Measurements from ENCODE around the gene CHRNE.
A peak's percentile ranks its signal among the peaks of the same experiment; 100 is the strongest.
"Not testable (repeated sequence)": the region's sequence is repeated elsewhere in the genome, so short reads cannot be mapped to it uniquely, and the experiment has no call there.

The CHRNE gene

DNA sequence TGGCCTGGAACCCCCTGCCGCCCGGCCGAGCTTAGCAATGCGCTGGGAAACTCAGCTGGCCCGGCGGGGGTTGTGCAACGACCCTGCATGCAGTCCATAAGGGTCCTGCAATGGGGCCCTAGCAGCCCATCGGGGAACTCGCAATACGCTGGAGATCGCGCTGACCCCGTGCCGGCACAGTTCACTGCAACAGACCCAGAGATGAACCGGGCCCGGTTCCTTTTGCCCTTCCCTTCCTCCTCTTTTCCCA lies 36.6 kb upstream of the CHRNE start:
- peak; percentile 42 for DNase-seq

GRCh38 chr17:4938688-4939545 lies 36.0 kb upstream of the CHRNE start:
- no peak for DNase-seq

- no peak for DNase-seq
Measured at GRCh38 chr17:4938069-4938491, 35.2 kb upstream of the CHRNE start.

- no peak for DNase-seq
Measured at GRCh38 chr17:4937553-4937952, 34.7 kb upstream of the CHRNE start.

DNA sequence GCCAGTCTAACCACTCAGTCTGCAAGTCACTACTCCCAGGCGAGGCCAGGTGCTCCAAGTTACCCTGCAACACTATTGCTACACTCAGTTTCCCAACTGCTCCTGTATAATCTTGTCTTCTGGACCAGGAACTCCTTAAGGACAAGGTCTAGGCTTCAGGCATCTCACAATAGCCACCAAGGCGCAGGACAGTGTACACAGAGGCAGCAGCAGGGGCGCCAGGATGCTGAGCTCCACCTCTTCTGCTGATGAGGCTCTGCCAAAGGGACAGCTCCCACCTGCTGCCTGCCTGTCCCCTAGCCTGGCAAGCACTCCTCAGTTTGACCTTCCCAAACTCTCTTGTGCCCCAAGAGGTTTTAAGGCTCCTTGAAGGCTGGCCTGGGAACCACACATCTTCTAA lies 33.5 kb upstream of the CHRNE start:
- DNase-seq, result no peak

- no peak for DNase-seq
Measured at GRCh38 chr17:4935650-4936049, 32.8 kb upstream of the CHRNE start.

GRCh38 chr17:4934173-4934979 lies 31.5 kb upstream of the CHRNE start:
- DNase-seq, result peak; percentile 36

DNA sequence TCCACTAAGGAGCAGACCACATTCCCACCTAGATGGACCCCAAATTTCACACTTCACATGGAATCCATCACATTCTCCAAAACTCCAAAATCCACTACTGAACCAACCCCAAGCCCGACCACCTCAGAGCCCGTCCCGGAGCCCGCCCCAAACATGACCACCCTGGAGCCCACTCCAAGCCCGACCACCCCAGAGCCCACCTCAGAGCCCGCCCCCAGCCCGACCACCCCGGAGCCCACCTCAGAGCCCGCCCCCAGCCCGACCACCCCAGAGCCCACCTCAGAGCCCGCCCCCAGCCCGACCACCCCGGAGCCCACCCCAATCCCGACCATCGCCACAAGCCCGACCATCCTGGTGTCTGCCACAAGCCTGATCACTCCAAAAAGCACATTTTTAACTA lies 30.7 kb upstream of the CHRNE start:
- DNase-seq, result no peak

DNA sequence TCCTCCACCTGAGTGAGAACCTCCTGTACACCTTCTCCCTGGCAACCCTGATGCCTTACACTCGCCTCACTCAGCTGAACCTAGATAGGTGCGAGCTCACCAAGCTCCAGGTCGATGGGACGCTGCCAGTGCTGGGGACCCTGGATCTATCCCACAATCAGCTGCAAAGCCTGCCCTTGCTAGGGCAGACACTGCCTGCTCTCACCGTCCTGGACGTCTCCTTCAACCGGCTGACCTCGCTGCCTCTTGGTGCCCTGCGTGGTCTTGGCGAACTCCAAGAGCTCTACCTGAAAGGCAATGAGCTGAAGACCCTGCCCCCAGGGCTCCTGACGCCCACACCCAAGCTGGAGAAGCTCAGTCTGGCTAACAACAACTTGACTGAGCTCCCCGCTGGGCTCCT lies 29.9 kb upstream of the CHRNE start:
- no peak for DNase-seq

DNA sequence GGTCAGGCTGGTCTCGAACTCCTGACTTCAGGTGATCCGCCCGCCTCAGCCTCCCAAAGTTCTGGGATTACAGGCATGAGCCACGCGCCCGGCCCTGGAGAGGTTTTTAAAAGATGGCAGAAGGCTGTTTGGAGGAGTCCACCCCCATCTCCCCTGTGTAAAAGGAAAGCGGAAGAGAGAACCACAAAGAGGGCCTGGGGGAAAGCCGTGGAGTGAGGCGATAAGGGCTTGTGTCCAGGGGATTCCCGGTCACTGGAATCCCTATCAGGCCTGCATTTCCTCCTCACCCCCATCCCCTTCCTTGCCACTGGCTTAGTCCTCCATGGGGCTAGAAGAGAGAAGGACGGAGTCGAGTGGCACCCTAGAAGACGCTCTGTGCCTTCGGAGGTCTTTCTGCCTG lies 29.1 kb upstream of the CHRNE start, which contains the start of gene GP1BA:
GP1BA (plus strand) TSS at position 315 of the 400 bp plus-strand sequence. CDS start 328 bp downstream, outside the sequence.
- no peak for DNase-seq

DNA sequence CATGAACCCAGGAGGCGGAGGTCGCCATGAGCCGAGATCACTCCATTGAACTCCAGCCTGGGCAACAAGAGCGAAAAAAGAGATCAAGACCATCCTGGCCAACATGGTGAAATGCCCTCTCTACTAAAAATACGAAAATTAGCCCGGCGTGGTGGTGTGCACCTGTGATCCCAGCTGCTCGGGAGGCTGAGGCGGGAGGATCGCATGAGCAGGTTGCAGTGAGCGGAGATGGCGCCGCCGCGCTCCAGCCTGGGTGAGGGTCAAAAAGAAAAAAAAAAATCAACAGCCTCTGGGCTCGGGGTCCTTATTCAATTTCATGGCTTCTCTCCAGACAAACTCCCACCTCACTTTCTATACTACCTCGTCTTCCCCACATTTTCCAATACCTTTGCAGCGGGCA lies 26.0 kb upstream of the CHRNE start:
- DNase-seq, result no peak

- DNase-seq, result not testable (repeated sequence)
Measured at GRCh38 chr17:4926577-4927335, 23.9 kb upstream of the CHRNE start.

- no peak for DNase-seq
Measured at GRCh38 chr17:4921320-4921719, 18.4 kb upstream of the CHRNE start.

DNA sequence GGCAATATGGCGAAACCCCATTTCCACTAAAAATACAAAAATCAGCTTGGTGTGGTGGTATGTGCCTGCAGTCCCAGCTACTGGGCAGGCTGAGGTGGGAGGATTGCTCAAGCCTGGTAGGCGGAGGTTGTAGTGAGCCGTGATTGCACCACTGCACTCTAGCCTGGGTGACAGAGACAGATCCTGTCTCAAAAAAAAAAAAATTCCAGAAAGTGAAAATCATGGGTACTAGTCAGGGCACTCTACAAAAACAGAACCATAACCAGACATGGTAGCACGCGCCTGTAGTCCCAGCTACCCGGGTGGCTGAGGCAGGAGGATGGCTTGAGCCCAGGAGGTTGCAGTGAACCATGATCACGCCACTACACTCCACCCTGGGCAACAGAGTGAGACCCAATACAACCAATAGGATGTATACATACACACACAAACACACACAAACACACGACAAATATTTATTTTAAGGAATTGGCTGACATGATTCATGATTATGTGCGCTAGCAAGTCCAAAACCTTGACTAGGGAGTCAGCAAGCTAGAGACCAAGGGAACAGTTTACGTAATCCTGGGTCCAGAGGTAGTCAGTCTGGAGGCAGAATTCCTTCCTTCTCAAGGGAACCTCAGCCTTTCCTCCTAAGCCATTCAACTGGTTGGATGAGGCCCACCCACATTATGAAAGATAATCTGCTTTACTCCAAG lies 17.6 kb upstream of the CHRNE start:
- DNase-seq, result no peak

DNA sequence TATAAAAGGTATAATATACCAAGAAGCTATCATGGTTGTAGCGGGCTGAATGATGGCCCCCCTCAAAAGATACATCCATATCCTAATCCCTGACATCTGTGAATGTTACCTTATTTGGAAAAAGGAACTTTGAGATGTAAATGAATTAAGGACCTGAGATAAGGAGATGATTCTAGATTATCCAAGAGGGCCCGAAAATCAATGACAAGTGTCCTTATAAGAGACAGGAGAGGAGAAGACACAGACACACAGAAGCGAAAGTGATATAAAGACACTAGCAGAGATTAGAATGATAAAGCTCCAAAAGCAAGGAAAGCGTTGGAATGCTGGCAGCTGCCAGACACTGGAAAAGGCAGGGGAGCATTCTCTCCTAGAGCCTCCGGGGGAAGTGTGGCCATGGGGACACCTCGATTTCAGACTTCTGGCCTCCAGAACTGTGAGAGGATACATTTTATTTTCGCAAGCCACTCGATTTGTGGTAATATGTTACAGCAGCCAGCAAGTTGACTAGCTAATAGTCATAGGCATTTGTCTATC lies 16.7 kb upstream of the CHRNE start:
- DNase-seq, result no peak

- not testable (repeated sequence) for DNase-seq
Measured at GRCh38 chr17:4914551-4914950, 11.7 kb upstream of the CHRNE start.

GRCh38 chr17:4913994-4914393 lies 11.1 kb upstream of the CHRNE start:
- no peak for DNase-seq

GRCh38 chr17:4908711-4909496 lies 6.0 kb upstream of the CHRNE start:
- peak; percentile 80 for DNase-seq

DNA sequence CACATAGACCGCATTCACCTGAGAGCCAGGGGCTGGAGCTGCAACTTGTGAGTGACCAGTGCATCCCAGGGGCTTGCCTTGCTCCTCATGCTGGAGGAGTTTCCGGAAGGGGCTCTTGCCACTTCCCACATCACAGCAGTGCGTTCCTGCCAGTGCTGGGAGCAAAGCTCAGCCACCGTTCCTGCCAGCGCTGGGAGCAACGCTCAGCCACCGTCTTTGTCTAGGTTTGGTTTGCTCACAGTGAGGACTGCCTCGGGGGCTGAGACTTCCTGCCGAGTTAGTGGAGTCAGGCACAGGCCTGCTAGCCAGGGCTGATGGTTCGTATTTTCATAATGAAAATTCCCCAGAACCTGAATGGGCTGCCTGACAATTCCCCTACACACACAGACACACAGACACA lies 5.4 kb upstream of the CHRNE start:
- peak; percentile 31 for DNase-seq

DNA sequence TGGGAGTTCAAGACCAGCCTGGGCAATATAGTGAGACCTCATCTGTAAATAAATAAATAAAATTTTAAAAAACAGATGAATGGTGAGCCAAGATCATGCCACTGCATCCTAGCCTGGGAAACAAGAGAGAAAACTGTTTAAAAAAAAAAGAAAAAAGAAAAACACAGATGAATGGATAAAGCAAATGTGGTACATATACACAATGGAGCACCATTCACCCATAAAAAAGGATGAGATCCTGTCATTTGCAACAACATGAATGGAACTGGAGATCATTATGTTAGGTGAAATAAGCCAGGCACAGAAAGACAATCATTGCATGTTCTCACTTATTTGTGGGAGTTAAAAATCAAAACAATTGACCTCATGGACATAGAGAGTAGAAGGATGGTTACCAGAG lies 3.7 kb upstream of the CHRNE start:
- not testable (repeated sequence) for DNase-seq

GRCh38 chr17:4902540-4902939 lies 358 bp downstream of the CHRNE start:
- no peak for DNase-seq
